Transverse colon (tissue), 4 donors: ENCODE data around the gene AFG3L2. TPM values are rescaled to one million over a fixed set of nuclear protein-coding genes. Genes with fewer than 3 reads are reported as not detected.

ENCODE experiments used
- DNase-seq: peaks from one replicate; pipeline ENCODE4 v3.0.0-alpha.2; 2019
- H3K27ac ChIP-seq, 4 donors: fragments of 200-600 bp; sonication (generic); 2 replicates each; pipeline ENCODE4 v1.5.1; 2016 to 2018; ENCODE audit warnings: inconsistent platforms in 4 of 4
- H3K27me3 ChIP-seq: fragments of 200-600 bp; sonication (generic); 2 replicates; pipeline ENCODE4 v1.5.1; 2017; ENCODE audit warnings: inconsistent platforms
- H3K36me3 ChIP-seq, 4 donors: fragments of 200-600 bp; sonication (generic); 2 replicates each; pipeline ENCODE4 v1.5.1; 2017 to 2019; ENCODE audit warnings: inconsistent platforms in 4 of 4
- H3K4me1 ChIP-seq, 4 donors: fragments of 200-600 bp; sonication (generic); 2 replicates each; pipeline ENCODE4 v1.5.1; 2017 to 2020; ENCODE audit warnings: inconsistent platforms in 4 of 4
- H3K4me3 ChIP-seq, 4 donors: fragments of 200-600 bp; sonication (generic); 1 replicate in 1 of 4; 2 replicates in 3 of 4; pipeline versions ENCODE4 v1.5.1 to v1.6.1; 2017 to 2019; ENCODE audit warnings: inconsistent platforms in 4 of 4
- H3K9me3 ChIP-seq, 2 donors: fragments of 200-600 bp; sonication (generic); 2 replicates each; pipeline ENCODE4 v1.5.1; 2017 to 2019; ENCODE audit warnings: inconsistent platforms in 2 of 2
- CTCF ChIP-seq, 5 experiments: fragments of 200-600 bp in 3 of 5; fragments of 450-650 bp in 2 of 5; sonication (generic) in 3 of 5; IDR thresholded peaks; 1 replicate in 2 of 5; 2 replicates in 3 of 5; pipeline ENCODE4 v1.5.1; 2016 to 2017; ENCODE audit warnings: antibody characterized with exemption in 5 of 5, inconsistent platforms in 3 of 5, mild to moderate bottlenecking in 2 of 5, moderate library complexity in 1 of 5
- EP300 ChIP-seq: sonication (generic); formaldehyde crosslinking; IDR thresholded peaks from one replicate; pipeline ENCODE4 v1.6.1; 2017; ENCODE audit warnings: antibody characterized with exemption, low read depth
- POLR2A ChIP-seq: fragments of 450-650 bp; IDR thresholded peaks from one replicate; pipeline ENCODE4 v1.6.1; 2016; ENCODE audit warnings: antibody characterized with exemption, mild to moderate bottlenecking, moderate library complexity
- POLR2AphosphoS5 ChIP-seq, 3 donors: sonication (generic); formaldehyde crosslinking; IDR thresholded peaks; one replicate each; pipeline ENCODE4 v1.6.1; 2016; ENCODE audit warnings: antibody characterized with exemption in 3 of 3
- WGBS, 2 donors: methylation state at CpG; one replicate each; pipeline ENCODE4 v1.1.5; 2018; ENCODE audit warnings: low coverage in 1 of 2; 5-methylcytosine and 5-hydroxymethylcytosine counted together
- in situ Hi-C, 4 donors: fragments of 200-750 bp; cut with MboI; loops; one replicate each; pipeline versions ENCODE4 v1.15.0 to v1.15.1; 2017; ENCODE audit warnings: low sequenced_read_pairs in 3 of 4, low pct_ligation_motif_present in 1 of 4, low pct_unique_long_range_greater_than_20kb in 1 of 4
- intact Hi-C: fragments of 100-400 bp; cut with DNase I; formaldehyde crosslinking; loops from one replicate; pipeline ENCODE4 v1.15.1; 2023; ENCODE audit warnings: low total_unique reads
- total RNA-seq, 4 donors: library from RNA; depleted of rRNA; stranded (reverse); fragments of >200 nt; gene quantifications; one replicate each; pipeline ENCODE4 v1.1.0, GENCODE V29; 2016

AFG3L2 gene
- total RNA-seq, result 10 to 100 TPM; 74.1 to 95.6 (median 92.6) TPM

- DNase-seq, result peak; percentile 100
- WGBS, 2 donors, result 0% methylated on average over 45 of the region's 100 CpGs; no CpG with 5 or more reads in 1 of the 2 donors
- H3K27ac ChIP-seq, result peak within 1 kb of the TSS; percentile 100
- no peaks in the 10 kb centered on the region for H3K27me3 ChIP-seq
- in situ Hi-C loops, result loop anchor here (25.0 kb wide), 1 partner anchor 560 kb away; the partner anchor contains the start of gene SEH1L (in 4 of the 4)
- peak within 1 kb of the TSS; percentile 74 to 87 (median 80) for H3K4me3 ChIP-seq
- intact Hi-C loops, result loop anchor here (1.0 kb wide), 1 partner anchor 68 kb away; no protein-coding TSS in a partner anchor
- H3K36me3 ChIP-seq, result no peaks in the 10 kb centered on the region
- H3K4me1 ChIP-seq, result peaks cover 29 to 48% (median 41%) of the 10 kb centered on the region in 4 donors
- TF ChIP-seq CTCF (IDR thresholded peaks at IDR 0.05) (no peak), POLR2A (peak; percentile 74), EP300 (no peak), POLR2AphosphoS5 (IDR thresholded peaks at IDR 0.05) (peak; percentile 91 to 95 (median 95))
- H3K9me3 ChIP-seq, result no peaks in the 10 kb centered on the region
Observed at GRCh38 chr18:12376754-12377555, at the start of gene AFG3L2. Gene AFG3L2, minus strand, starts transcription at chr18:12377227. Its CDS starts 145 bp downstream, at chr18:12377082.

DNA sequence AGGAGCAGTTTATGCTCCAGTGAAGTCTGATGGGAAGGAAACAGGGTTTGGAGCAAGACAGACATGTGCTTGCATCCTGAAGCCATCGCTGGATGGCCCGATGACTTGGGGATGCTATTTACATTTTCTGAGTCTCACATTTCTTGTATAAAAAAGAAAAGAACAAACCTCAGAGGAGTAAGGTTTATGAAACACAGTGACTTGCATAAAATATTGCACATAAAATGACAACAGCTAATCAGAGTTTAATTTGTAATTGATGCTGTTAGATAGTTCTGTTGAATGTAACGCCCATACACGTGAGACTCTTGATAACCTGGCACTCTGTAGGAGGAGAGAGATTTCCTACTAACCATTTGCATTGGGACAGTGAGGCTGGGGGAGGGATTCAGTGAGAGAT lies 47.2 kb upstream of the AFG3L2 start:
- no peaks in the 10 kb centered on the region for H3K36me3 ChIP-seq
- intact Hi-C loops, result no loop called here
- no peak for DNase-seq
- H3K9me3 ChIP-seq, result no peaks in the 10 kb centered on the region
- H3K27ac ChIP-seq, result no peak overlapping the region
- in situ Hi-C loops, result no loop called here
- TF ChIP-seq POLR2A, result no peak
- no peak for TF ChIP-seq POLR2AphosphoS5 (IDR thresholded peaks at IDR 0.05)
- TF ChIP-seq EP300, result no peak
- TF ChIP-seq CTCF (IDR thresholded peaks at IDR 0.05), result no peak
- peaks cover 0 to 15% (median 11%) of the 10 kb centered on the region in 4 donors for H3K4me1 ChIP-seq
- H3K4me3 ChIP-seq, result no peak overlapping the region
- WGBS, 2 donors, result 90 to 95% methylated on average over 4 of the region's 4 CpGs
- no peaks in the 10 kb centered on the region for H3K27me3 ChIP-seq

DNA sequence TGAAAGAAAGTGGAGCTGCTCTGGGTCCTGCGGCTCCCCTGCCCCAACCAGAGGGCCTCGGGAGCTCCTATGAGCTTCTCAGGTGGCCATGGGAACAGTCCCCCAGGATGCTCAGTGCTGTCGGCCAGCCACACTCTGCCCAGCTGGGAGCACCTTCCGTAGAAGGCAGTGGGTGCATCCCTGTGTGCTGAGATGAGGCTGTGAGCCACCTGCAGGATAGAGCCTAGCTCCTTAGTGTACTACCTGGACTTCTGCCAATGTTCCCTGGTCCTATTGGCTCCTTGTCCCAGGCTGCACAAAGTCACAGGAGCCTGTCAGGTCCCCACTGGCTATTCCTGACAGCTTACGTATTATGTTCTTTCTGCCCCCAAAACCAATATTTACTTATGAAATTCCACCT lies 46.8 kb upstream of the AFG3L2 start:
- in situ Hi-C loops, result no loop called here
- WGBS, 2 donors, result 74% methylated on average over 5 of the region's 5 CpGs; no CpG with 5 or more reads in 1 of the 2 donors
- no peak for DNase-seq

More for the DNA sequence above, 46.8 kb upstream of the AFG3L2 start:
- TF ChIP-seq POLR2AphosphoS5 (IDR thresholded peaks at IDR 0.05) (no peak), POLR2A (no peak), CTCF (IDR thresholded peaks at IDR 0.05) (no peak), EP300 (no peak)
- peaks cover 0 to 15% (median 11%) of the 10 kb centered on the region in 4 donors for H3K4me1 ChIP-seq
- intact Hi-C loops, result no loop called here
- no peak overlapping the region for H3K27ac ChIP-seq
- no peaks in the 10 kb centered on the region for H3K36me3 ChIP-seq
- H3K9me3 ChIP-seq, result no peaks in the 10 kb centered on the region
- no peak overlapping the region for H3K4me3 ChIP-seq
- no peaks in the 10 kb centered on the region for H3K27me3 ChIP-seq
